PFSK-1 (cell line): Measurements from ENCODE around the gene SAMD4B.

Experiments
- FOXP2 ChIP-seq: optimal IDR thresholded peaks from 2 replicates; pipeline ENCODE3; 2011; ENCODE audit warnings: borderline replicate concordance, control low read depth, inconsistent platforms; ENCODE audit not compliant: insufficient read depth; ENCODE audit errors: extremely low read length, extremely low read depth
- POLR2AphosphoS5 ChIP-seq: IDR thresholded peaks from 2 replicates; pipeline ENCODE4 v1.6.1; 2012; ENCODE audit warnings: low read depth, mild to moderate bottlenecking, control low read depth, low read length, moderate library complexity
- REST ChIP-seq, 2 experiments: IDR thresholded peaks; 2 replicates each; pipeline versions ENCODE4 v1.6.1 to v1.8.0; 2011 to 2012; ENCODE audit warnings: low read depth in 2 of 2, low read length in 2 of 2, control low read depth in 1 of 2, inconsistent platforms in 1 of 2, mild to moderate bottlenecking in 1 of 2, moderate library complexity in 1 of 2; ENCODE audit not compliant: insufficient read depth in 1 of 2
- SIN3A ChIP-seq: IDR thresholded peaks from 2 replicates; pipeline ENCODE4 v1.6.1; 2012; ENCODE audit warnings: mild to moderate bottlenecking, low read length, moderate library complexity, borderline replicate concordance; ENCODE audit not compliant: insufficient read depth
- TAF1 ChIP-seq: IDR thresholded peaks from 2 replicates; pipeline ENCODE4 v1.6.1; 2012; ENCODE audit warnings: low read length, control low read depth, borderline replicate concordance; ENCODE audit not compliant: insufficient read depth

Gene SAMD4B

DNA sequence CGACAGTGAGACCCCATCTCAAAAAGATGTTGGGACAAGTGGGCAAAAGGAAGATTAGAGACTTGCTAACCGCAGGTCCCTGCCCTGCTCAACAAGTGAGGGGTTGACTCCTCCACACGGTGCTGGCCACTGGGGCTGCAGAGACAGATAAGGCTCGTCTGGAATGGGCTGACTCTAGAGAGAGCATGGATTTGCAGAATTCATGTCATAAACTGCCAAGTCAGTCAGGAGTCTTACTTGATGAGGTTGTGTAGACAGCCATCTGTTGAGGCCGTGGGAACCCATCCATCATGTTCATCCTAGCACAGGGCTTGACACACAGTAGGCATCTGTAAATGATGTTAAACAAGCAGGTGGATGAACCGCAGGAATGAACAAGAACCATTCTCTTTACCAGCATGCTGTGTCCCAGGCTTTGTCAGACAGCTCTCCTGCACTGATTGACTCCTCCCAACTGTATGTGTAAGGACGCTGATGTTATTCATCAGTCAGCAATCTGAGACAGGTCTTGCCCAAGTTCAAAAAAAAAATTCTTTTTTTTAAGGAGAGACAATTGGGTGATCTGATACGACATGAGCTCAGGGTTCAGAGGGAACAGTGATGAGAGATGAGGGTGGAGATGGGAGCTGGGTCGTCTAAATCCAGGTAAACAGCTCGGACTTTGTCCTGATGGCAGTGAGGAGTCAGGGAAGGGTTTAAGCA lies 39.8 kb downstream of the SAMD4B start:
- TF ChIP-seq REST (IDR thresholded peaks at IDR 0.05; ENCODE audit: insufficient read depth in 1 of 2, low read depth in 2 of 2, low read length in 2 of 2) (no peak), SIN3A (no peak), FOXP2 (no peak), POLR2AphosphoS5 (no peak), TAF1 (no peak)

GRCh38 chr19:39382991-39383828 lies 41.0 kb downstream of the SAMD4B start:
- TF ChIP-seq POLR2AphosphoS5 (no peak), SIN3A (no peak)

DNA sequence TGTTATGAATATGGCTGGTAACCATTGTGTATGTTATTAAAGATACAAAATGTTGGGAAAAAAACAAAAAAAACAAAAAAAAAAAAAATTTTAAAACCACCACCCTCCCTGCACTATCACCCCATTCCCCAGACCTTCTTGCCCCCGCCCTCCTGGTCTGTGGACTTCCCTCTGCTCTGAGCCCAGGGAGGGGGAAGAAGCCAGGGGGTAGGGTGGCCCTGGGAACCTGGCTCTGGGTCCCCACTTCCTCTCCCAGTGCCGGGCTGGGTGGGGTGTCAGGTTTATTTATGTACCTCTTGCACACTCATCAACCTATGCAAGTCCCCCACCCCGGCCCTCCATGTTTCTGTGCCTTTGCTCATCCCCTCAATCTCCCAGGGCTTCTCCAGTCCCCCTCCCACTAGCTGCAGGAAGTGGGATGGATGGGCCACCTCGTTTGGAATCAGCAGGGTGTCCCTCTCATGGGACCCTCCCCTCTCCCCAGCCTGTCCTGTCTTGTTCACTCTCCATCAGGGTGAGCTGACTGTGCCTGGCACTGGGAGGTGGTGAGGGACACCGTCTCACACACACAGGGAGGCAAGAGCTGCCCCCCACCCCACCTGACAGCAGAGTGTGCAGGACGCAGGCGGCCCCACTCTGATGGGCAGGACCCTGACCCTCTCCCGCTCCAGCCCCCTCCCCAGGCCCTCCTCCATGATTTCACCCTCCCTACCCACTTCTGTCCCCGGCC lies 42.8 kb downstream of the SAMD4B start:
- TF ChIP-seq REST (IDR thresholded peaks at IDR 0.05; ENCODE audit: insufficient read depth in 1 of 2, low read depth in 2 of 2, low read length in 2 of 2): no peak
- TF ChIP-seq TAF1: no peak
- no peak for TF ChIP-seq FOXP2
- TF ChIP-seq SIN3A: no peak
- TF ChIP-seq POLR2AphosphoS5: no peak

- no peak for TF ChIP-seq POLR2AphosphoS5
- TF ChIP-seq SIN3A: no peak
- TF ChIP-seq TAF1: no peak
- no peak for TF ChIP-seq REST (IDR thresholded peaks at IDR 0.05; ENCODE audit: insufficient read depth in 1 of 2, low read depth in 2 of 2, low read length in 2 of 2)
- TF ChIP-seq FOXP2: no peak
These were observed 43.6 kb downstream of the SAMD4B start for GRCh38 chr19:39385629-39386411.

- no peak for TF ChIP-seq POLR2AphosphoS5
- no peak for TF ChIP-seq SIN3A
- TF ChIP-seq TAF1: no peak
- TF ChIP-seq FOXP2: no peak
- TF ChIP-seq REST (IDR thresholded peaks at IDR 0.05; ENCODE audit: insufficient read depth in 1 of 2, low read depth in 2 of 2, low read length in 2 of 2): no peak
These were observed 44.3 kb downstream of the SAMD4B start for GRCh38 chr19:39386557-39386956.
